GM12891 (cell line): ENCODE measurements around the gene LASP1.
A peak's percentile ranks its signal among the peaks of the same experiment; 100 is the strongest.

Source experiments
- PAX5 ChIP-seq: IDR thresholded peaks from 2 replicates; pipeline ENCODE4 v1.6.1; 2011; ENCODE audit warnings: low read length, moderate library complexity, mild to moderate bottlenecking; ENCODE audit not compliant: insufficient read depth, severe bottlenecking
- POLR2A ChIP-seq: IDR thresholded peaks from 2 replicates; pipeline ENCODE4 v1.6.1; 2011; ENCODE audit warnings: low read depth, low read length, control low read depth
- POLR2AphosphoS5 ChIP-seq: IDR thresholded peaks from 2 replicates; pipeline ENCODE4 v1.6.1; 2011; ENCODE audit warnings: low read depth, low read length, control low read depth
- POU2F2 ChIP-seq: IDR thresholded peaks from 2 replicates; pipeline ENCODE4 v1.6.1; 2011; ENCODE audit warnings: low read depth, mild to moderate bottlenecking, control low read depth, low read length, moderate library complexity

GRCh38 chr17:38877130-38877851 is 7.4 kb downstream of the LASP1 start:
- TF ChIP-seq POLR2A (no peak), PAX5 (no peak), POU2F2 (peak; percentile 74; the same call in 1 of the 2 replicates), POLR2AphosphoS5 (no peak)
